Midbrain (tissue), 1 donor: Measurements from ENCODE around the gene CROCC2.
"Not testable (repeated sequence)": the region's sequence is repeated elsewhere in the genome, so short reads cannot be mapped to it uniquely, and the experiment has no call there.

ENCODE experiments used
- DNase-seq: peaks from one replicate; lab custom pipeline; 2025; lab: John Stamatoyannopoulos, UW

The CROCC2 gene

GRCh38 chr2:240966906-240967680, 61.0 kb downstream of the CROCC2 start:
- no peak for DNase-seq

DNA sequence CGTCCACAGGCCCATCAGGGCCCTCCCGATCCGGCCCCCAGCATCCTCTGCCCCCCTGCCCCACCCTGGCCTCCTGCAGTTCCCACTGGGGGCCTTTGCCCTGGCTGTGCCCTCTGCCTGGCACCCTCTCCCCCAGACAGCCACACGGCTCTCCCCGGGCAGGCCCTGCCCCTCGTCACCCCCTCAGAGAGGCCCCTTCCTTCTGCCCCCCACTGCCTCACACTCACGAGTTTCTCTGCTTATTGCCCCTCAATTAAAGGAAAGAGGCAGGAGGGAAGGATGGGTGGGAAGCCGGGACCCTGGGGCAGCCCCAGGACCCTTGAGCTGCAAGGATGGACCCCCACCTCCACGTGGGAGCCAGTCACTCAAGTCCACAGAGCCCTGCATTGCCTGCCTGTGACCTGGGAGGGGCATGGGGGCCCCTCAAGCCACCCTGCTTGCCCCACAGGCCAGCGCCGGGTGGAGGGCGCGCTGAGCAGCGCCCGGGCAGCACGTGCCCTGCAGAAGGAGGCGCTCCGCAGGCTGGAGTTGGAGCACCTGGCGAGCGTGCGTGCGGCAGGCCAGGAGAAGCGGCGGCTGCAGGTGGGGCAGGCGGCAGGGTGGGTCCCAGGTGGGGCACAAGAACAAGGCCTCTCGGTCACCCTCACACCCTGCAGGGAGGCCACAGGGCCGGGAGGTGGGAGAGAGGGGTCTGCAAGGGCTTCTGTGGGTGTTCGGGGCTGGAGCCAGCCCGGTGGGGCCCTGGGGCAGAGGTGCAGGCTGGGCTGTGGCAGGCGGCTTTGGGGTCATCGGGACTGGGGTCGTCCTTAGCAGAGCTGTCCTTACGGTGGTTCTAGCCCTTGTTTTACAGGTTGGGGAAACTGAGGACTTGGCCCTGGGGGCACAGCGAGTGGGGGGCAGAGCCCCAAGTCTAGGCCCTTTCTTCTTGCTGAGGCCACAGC, 61.8 kb downstream of the CROCC2 start:
- DNase-seq = no peak

DNA sequence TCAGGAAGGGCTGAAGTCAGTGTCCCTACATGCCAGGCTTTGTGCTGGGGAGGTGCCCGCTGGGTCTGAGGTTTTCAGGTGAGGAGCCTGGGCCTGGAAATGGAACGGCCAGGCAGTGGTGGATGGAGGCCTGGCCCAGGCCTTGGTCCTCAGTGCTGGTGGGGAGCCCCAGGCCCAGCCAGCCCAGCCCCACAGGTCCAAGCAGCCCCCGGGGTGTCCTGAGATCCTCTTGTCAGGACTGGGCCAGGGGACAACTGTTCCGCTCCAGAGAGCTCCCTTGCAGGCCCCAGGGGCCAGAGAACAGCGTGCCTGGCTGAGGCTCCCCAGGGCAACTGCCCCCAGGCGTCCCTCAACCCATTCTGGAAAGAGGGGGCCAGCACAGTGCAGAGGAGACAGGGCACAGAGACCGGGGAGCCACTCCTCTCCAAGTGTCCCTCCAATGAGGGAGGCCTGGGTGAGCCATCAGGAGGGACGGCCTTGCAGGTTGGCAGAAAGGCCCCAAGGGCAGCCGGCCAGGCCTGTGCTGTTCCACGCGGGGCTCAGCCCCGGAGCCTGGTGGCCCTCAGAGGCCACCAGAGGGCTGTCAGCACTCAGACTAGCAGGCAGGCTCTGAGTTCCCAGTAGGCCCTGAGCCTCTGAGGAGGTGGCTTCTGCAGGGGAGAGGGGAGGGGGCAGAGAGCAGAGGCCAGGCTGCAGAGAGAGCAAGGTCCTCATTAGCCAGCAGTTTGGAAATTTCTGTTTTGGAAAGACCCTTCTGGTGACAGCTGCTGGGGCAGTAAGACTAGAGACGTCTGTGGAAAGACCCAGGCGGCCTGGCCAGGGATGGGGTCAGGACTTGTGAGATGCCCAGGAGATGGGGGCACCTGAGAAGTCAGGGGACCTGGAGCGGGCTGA, 62.8 kb downstream of the CROCC2 start:
- DNase-seq = peak; percentile 32

DNA sequence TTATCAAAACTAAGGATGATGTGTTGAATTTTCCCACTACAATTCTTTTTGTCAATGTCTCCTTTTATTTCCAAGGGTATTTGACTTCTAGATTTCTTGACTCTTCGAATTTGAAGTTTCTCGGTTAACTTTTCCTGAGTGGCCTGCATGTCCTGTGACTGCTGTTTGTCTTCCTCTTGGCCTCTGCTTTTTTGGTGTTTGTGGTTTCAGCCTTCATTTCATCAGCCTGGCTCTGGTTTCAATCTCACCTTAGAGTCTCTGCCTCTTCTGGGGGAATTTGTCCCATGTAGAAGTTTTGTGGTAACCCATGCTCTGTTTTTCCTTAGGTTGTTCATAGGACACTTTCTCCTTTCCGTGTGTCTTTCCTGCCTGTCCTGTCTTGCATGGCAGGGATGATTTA, 64.0 kb downstream of the CROCC2 start:
- no peak for DNase-seq

- no peak for DNase-seq
Measured at GRCh38 chr2:240970816-240971215, 64.7 kb downstream of the CROCC2 start.

DNA sequence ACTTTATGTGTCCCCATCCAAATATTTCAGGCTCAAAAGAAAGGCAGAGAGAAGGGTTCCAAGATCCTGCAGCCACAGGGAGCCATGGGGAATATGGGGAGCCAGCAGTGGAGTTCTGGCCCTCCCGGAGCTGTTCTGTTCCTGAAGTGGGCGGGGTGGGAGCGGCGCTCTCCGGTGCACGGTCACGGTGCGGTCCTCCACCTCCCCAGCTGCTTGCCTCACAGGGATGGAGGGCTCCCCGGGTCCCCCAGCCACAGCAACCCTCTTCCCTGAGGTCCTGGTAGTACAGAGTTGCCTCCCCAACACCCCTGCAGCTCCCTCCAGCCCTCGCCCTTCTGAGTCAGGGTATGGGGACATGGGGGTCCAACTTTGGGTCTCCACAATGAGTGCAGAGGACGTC, 66.1 kb downstream of the CROCC2 start:
- DNase-seq = no peak

- peak; percentile 52 for DNase-seq
Measured at GRCh38 chr2:240972636-240973521, 66.7 kb downstream of the CROCC2 start.

- no peak for DNase-seq
Measured at GRCh38 chr2:240974771-240975572, 68.8 kb downstream of the CROCC2 start.

DNA sequence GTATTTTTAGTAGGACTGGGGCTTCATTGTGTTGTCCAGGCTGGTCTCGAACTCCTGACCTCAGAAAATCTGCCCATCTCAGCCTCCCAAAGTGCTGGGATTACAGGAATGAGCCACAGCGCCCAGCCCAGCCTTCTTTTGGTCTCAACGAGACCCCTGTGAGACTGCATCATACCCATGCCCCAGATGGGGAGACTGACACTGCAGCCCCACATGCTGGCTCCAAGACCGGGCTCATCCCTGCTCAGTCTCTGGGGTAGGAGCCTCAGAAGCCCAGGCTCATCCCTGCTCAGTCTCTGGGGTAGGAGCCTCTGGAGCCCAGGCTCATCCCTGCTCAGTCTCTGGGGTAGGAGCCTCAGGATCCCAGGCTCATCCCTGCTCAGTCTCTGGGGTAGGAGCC, 69.8 kb downstream of the CROCC2 start:
- not testable (repeated sequence) for DNase-seq

DNA sequence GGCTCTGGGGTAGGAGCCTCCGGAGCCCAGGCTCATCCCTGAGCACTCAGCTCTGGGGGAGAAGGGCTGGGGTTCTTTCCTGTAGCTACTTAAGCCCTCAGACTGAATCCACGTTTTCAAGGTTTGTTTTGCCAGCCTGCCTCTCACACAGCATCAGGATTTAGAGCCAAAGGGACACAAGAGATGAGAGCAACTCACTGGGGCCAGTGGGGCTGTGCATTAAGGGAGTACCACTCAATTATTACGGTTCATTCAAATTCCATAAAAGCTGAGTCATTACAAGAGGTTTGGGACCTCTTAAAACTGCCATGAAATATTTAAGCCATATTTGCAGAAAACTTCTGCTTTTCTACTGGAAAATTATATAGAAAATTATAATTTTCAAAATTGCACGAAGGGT, 75.1 kb downstream of the CROCC2 start:
- DNase-seq = no peak

DNA sequence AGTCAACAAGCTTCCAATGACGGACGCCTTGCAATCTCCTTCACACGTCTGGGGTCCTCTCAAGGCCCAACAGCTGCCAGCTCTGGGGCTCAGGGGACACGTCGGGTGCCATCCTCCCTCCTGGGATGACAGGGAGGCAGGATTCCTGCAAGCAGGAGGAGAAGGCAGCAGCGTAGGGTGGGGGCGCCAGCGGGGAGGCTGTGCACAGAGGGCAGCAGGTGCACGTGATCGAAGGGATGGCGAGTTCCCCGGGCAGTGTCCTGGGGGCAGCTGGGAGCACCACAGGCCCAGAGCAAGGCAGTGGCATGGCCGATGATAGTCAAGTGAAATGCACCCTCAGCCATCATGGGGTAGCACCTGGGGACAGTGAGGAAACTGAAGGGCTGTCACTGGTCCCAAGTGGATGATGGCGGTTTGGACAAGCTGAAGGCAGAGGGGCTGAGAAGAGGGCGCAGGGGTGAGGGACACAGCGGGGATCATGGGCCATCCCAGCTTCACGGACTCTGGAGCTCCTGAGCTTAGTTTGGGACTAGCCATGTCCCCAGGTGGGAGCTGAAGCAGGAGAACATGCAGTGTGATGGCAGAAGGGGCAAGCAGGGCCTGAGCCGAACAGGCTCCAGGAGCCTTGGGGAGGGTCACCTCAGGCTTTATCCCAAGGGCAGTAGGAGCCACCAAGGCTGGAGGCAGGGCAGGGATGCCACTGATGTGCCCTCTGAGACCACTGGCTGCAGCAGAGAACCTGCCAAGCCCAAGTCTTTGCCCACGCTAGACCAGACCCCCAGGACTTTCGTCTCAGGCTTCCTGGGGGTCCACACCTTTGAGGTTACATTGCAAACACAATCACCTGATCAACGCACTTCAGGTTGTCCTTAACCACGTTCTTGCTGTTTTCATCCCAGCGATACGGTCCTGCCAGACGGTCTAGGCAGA, 76.0 kb downstream of the CROCC2 start:
- no peak for DNase-seq

GRCh38 chr2:240982821-240983281, 76.7 kb downstream of the CROCC2 start:
- DNase-seq = no peak

DNA sequence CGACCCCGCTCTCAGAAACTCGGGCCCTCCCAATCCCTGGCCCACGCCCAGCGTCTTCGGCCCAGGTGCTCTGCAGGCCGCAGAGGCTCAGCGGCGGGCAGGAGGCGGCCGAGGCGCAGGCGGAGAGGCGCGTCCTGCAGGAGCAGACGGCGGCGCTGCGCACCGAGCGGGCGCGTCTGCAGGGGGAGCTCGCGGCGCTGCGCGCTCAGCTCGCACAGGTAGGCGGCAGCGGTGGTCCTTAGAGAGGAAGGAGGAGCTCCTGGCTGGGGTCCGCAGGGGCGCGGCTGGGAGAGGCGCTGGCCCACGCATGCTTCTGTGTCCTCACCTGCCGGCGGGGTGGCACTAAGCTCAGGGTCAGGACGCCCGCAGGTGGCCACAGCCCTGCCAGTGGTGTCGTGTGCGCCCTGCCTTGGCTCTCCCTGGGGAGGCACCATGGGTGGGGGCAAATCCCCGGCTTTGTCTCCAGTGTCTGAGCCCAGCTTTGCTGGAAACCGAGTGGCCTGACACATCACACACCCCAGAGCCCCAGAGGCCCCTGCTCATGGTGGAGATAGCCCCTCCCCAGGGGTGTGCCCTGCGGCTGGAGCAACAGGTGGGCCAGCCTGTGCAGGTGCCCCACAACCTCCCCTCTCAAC, 77.3 kb downstream of the CROCC2 start:
- no peak for DNase-seq

DNA sequence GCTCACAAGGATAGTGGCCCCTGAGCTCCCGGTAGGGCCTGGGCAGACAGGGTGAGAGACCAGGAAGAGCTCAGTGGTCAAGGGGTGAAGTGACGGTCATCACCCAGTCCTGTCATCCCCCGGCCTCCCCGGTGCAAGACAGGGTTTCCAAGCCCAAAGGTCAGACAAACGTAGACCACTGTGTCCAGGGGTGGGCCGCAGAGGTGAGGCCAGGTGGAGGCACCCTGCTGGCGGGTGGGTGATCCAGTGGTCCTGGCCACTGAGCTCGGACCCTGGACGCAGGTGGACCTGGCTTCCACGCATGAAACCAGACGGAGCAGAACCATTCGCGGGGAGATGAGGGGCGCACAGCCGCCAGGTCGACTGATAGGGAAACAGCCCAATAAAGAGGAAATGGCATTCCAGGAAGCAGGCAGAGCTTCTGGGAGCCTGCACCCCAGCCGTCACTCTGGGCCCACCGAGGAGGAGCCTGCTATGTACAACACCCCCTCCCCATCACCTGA, 77.9 kb downstream of the CROCC2 start:
- no peak for DNase-seq

DNA sequence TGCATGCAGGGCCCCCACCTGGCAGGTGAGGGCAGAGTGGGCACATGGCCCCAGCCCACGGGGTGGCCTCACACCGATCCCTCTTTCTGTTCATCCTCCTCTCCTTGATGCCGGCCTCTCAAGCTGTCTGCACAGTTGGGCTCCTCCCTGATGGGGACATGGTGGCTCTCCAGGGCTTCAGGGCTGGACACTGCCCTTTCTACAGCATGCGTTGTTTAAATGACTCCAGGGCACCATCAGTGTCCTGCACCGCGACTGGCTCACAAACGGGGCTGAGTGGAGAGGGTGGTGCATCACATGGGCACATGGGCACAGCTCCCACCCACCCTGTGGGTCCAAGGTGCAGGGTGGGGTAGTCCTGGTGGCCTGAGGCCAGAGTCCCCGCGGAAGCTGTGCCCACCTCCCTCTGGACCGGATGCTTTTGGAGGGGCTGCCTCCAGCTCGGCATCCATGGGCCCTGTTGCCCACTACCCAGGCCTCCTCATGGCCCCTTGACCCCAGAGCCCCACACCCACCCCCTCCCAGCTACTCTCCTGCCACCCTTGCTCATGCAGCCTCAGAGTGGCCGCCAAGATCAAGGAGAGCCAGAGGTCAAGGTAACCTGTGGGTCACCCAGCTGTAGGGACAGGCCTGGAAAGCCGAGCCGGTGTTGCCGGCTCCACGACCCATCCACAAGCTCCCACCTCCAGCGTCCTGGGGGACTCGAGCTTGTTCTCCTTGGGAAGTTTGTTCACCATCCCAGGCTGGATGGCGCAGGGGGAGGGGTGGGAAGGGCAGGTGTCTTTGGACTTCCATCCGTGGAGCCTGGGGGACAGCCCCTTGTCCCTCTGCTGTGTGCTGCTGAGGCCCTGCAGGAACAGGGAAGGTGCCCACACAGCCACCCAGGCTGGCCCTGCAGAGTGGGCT, 80.0 kb downstream of the CROCC2 start:
- no peak for DNase-seq

- DNase-seq = no peak
Measured at GRCh38 chr2:240986787-240987411, 80.8 kb downstream of the CROCC2 start.

DNA sequence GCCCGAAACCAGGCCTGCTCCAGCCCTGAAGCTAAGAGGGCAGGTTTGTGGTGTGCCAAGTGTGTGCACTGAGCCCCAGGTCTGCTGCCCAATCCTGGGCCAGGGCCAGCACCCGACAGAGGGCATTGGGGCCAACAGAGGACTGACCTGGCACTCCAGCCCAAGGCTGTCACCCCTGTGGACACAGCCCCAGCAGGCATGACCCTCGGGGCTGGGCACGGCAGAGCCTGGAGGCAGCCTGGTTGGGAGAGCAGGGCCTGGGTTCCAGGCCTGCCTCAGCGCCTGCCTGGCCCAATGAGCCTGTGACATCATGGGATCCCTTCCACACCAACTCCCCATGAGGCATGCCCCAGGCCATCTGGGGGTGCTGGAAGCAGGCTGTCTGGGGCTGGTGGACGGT, 81.5 kb downstream of the CROCC2 start:
- no peak for DNase-seq
